Epithelial cell of esophagus (primary cell): ENCODE measurements around the gene FAM120AOS.

ENCODE experiments used
- DNase-seq: peaks from one replicate; pipeline ENCODE4 v3.0.0; 2010; ENCODE audit warnings: low read depth
- H3K4me3 ChIP-seq: 2 replicates; pipeline ENCODE4 v1.5.1; 2011; ENCODE audit warnings: mild to moderate bottlenecking, low read length, control low read depth
- CTCF ChIP-seq: IDR thresholded peaks from 2 replicates; pipeline ENCODE4 v1.5.1; 2011; ENCODE audit warnings: low read depth, mild to moderate bottlenecking, low read length, control low read depth, inconsistent platforms; ENCODE audit not compliant: insufficient read depth; ENCODE audit errors: missing control alignments

The FAM120AOS gene

GRCh38 chr9:93417538-93417937, 35.8 kb downstream of the FAM120AOS start:
- no peak for DNase-seq
- no peak for TF ChIP-seq CTCF
- H3K4me3 ChIP-seq: no peak overlapping the region

GRCh38 chr9:93416530-93417235, 36.7 kb downstream of the FAM120AOS start:
- TF ChIP-seq CTCF: no peak
- no peak overlapping the region for H3K4me3 ChIP-seq
- DNase-seq: no peak

GRCh38 chr9:93415176-93415690, 38.1 kb downstream of the FAM120AOS start:
- no peak for DNase-seq
- TF ChIP-seq CTCF: no peak
- no peak overlapping the region for H3K4me3 ChIP-seq

GRCh38 chr9:93413530-93413929, 39.9 kb downstream of the FAM120AOS start:
- H3K4me3 ChIP-seq: no peak overlapping the region
- DNase-seq: no peak
- TF ChIP-seq CTCF: no peak

GRCh38 chr9:93406371-93406770, 47.0 kb downstream of the FAM120AOS start:
- no peak for DNase-seq
- no peak for TF ChIP-seq CTCF
- no peak overlapping the region for H3K4me3 ChIP-seq

- no peak overlapping the region for H3K4me3 ChIP-seq
- no peak for TF ChIP-seq CTCF
- DNase-seq: no peak
Measured at GRCh38 chr9:93398471-93398870, 54.9 kb downstream of the FAM120AOS start.
